MM.1S (cell line): ENCODE data around the gene PPP1R8.

Experiments
- DNase-seq: peaks from one replicate; pipeline ENCODE4 v3.0.0-alpha.2; 2015
- H2AFZ ChIP-seq: fragments of 300-600 bp; sonication (generic); 2 replicates; pipeline ENCODE4 v1.6.0; 2016; ENCODE audit warnings: antibody characterized with exemption, low read length
- H3F3A ChIP-seq: fragments of 300-600 bp; sonication (generic); 2 replicates; pipeline ENCODE4 v1.6.1; 2016; ENCODE audit warnings: mild to moderate bottlenecking, antibody characterized with exemption, low read length, moderate library complexity, mixed read lengths; ENCODE audit not compliant: insufficient read depth
- H3K27ac ChIP-seq: fragments of 300-600 bp; sonication (generic); 2 replicates; pipeline ENCODE4 v1.5.1; 2016; ENCODE audit warnings: mild to moderate bottlenecking, low read length
- H3K27me3 ChIP-seq: fragments of 300-600 bp; sonication (generic); replicated peaks from 2 replicates; pipeline ENCODE4 v1.6.0; 2016; ENCODE audit warnings: low read length; ENCODE audit not compliant: insufficient read depth
- H3K36me3 ChIP-seq: fragments of 300-600 bp; sonication (generic); replicated peaks from 2 replicates; pipeline ENCODE4 v1.6.1; 2016; ENCODE audit warnings: mild to moderate bottlenecking, low read length, mixed read lengths; ENCODE audit not compliant: insufficient read depth
- H3K4me1 ChIP-seq: fragments of 300-600 bp; sonication (generic); 2 replicates; pipeline ENCODE4 v1.6.1; 2016; ENCODE audit warnings: low read length, mixed read lengths
- H3K4me2 ChIP-seq: fragments of 300-600 bp; sonication (generic); 2 replicates; pipeline ENCODE4 v1.6.0; 2016; ENCODE audit warnings: low read depth, low read length
- H3K4me3 ChIP-seq: fragments of 300-600 bp; sonication (generic); 2 replicates; pipeline ENCODE4 v1.5.1; 2016; ENCODE audit warnings: low read length, mixed read lengths
- H3K79me2 ChIP-seq: fragments of 300-600 bp; sonication (generic); 2 replicates; pipeline ENCODE4 v1.6.1; 2016; ENCODE audit warnings: mixed run types, low read length, mixed read lengths
- H3K9ac ChIP-seq: fragments of 300-600 bp; sonication (generic); 2 replicates; pipeline ENCODE4 v1.6.1; 2016; ENCODE audit warnings: low read length, mixed read lengths
- H3K9me2 ChIP-seq: fragments of 300-600 bp; sonication (generic); replicated peaks from 2 replicates; pipeline ENCODE4 v1.6.1; 2016; ENCODE audit warnings: mild to moderate bottlenecking, low read length, mixed read lengths; ENCODE audit not compliant: insufficient read depth
- H3K9me3 ChIP-seq: fragments of 300-600 bp; sonication (generic); replicated peaks from 2 replicates; pipeline ENCODE4 v1.6.1; 2016; ENCODE audit warnings: mild to moderate bottlenecking, low read length, mixed read lengths; ENCODE audit not compliant: insufficient read depth
- H4K20me1 ChIP-seq: fragments of 300-600 bp; sonication (generic); 2 replicates; pipeline ENCODE4 v1.6.1; 2016; ENCODE audit warnings: mild to moderate bottlenecking, low read length, moderate library complexity, mixed read lengths; ENCODE audit not compliant: insufficient read depth
- EZH2 ChIP-seq: fragments of 300-600 bp; sonication (generic); optimal IDR thresholded peaks from 2 replicates; pipeline ENCODE3; 2017; ENCODE audit warnings: low read depth, mild to moderate bottlenecking, antibody characterized with exemption, low read length, mixed read lengths
- EZH2phosphoT487 ChIP-seq: fragments of 300-600 bp; sonication (generic); IDR thresholded peaks from 2 replicates; pipeline ENCODE4 v1.6.1; 2018; ENCODE audit warnings: antibody characterized with exemption, low read length
- TF ChIP-seq, protein P1 (sequence below): fragments of 300-600 bp; sonication (generic); IDR thresholded peaks from 2 replicates; pipeline ENCODE4 v1.5.1; 2016; ENCODE audit warnings: antibody characterized with exemption, low read length, mixed read lengths

Gene PPP1R8

DNA sequence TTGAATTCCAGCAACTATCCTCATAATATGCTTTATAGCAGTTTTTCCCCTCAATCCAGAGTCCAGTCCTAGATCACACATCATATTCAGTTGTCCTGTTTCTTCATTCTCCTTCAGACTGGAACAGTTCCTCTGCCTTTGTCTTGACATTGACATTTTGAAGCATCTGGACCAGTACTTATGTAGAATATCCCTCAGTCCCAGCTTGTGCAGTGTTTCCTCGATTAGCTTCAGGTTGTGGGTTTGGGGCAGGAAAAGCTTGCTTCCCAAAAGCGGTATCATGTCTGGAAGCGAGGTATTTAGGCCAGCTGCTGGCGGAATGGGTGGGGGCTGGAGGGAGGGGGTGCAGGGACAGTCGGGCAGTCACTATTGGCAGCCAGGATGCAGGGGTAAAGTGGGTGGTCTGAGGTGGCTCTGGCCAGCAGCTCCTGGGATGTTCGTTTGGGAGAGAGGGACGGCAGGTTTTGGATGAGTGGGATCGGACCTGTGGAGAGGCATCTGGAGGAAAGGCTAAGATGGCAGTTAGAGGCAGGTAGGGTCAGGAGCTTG is 48.3 kb downstream of the PPP1R8 start:
- H2AFZ ChIP-seq, result no peak overlapping the region
- no peaks in the 10 kb centered on the region for H3F3A ChIP-seq
- H3K36me3 ChIP-seq, result no peaks in the 10 kb centered on the region
- no peak overlapping the region for H3K27ac ChIP-seq
- H4K20me1 ChIP-seq, result no peaks in the 10 kb centered on the region
- no peaks in the 10 kb centered on the region for H3K4me1 ChIP-seq
- H3K4me2 ChIP-seq, result no peak overlapping the region
- H3K79me2 ChIP-seq, result no peaks in the 10 kb centered on the region
- no peaks in the 10 kb centered on the region for H3K9me3 ChIP-seq
- no peaks in the 10 kb centered on the region for H3K9me2 ChIP-seq
- no peaks in the 10 kb centered on the region for H3K27me3 ChIP-seq
- no peak overlapping the region for H3K4me3 ChIP-seq
- no peak overlapping the region for H3K9ac ChIP-seq
- DNase-seq, result no peak
- TF ChIP-seq EZH2phosphoT487 (no peak), EZH2 (no peak)
- TF ChIP-seq, protein P1, sequence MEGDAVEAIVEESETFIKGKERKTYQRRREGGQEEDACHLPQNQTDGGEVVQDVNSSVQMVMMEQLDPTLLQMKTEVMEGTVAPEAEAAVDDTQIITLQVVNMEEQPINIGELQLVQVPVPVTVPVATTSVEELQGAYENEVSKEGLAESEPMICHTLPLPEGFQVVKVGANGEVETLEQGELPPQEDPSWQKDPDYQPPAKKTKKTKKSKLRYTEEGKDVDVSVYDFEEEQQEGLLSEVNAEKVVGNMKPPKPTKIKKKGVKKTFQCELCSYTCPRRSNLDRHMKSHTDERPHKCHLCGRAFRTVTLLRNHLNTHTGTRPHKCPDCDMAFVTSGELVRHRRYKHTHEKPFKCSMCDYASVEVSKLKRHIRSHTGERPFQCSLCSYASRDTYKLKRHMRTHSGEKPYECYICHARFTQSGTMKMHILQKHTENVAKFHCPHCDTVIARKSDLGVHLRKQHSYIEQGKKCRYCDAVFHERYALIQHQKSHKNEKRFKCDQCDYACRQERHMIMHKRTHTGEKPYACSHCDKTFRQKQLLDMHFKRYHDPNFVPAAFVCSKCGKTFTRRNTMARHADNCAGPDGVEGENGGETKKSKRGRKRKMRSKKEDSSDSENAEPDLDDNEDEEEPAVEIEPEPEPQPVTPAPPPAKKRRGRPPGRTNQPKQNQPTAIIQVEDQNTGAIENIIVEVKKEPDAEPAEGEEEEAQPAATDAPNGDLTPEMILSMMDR, result no peak

DNA sequence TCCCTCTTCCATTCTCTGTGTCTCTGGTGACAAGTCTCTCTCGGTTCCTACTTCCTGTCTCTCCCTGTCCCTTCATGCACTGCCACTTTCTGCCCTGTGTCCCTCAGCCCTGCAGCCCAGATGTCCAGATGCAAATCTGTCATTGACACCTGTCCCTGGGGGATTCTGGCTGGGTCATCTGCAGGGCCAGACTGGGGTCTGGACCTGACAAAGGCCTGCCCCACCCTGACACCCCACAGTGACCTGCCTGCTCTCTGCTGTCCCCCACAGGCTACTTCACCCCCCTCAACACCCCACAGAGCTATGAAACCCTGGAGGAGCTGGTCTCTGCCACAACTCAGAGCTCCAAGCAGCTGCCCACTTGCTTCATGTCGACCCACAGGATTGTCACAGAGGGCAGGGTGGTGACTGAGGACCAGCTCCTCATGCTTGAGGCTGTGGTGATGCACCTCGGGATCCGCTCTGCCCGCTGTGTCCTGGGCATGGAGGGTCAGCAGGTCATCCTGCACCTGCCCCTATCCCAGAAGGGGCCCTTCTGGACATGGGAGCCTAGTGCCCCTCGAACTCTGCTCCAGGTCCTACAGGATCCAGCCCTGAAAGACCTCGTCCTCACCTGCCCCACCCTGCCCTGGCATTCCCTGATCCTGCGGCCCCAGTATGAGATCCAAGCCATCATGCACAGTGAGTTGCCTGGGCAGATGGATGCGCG is 48.9 kb downstream of the PPP1R8 start:
- no peaks in the 10 kb centered on the region for H3K27me3 ChIP-seq
- no peak overlapping the region for H3K4me2 ChIP-seq
- no peak overlapping the region for H2AFZ ChIP-seq
- no peaks in the 10 kb centered on the region for H3K36me3 ChIP-seq
- no peaks in the 10 kb centered on the region for H3K79me2 ChIP-seq
- no peaks in the 10 kb centered on the region for H3F3A ChIP-seq
- no peaks in the 10 kb centered on the region for H4K20me1 ChIP-seq
- no peaks in the 10 kb centered on the region for H3K9me2 ChIP-seq
- no peak for DNase-seq
- no peak overlapping the region for H3K9ac ChIP-seq
- no peaks in the 10 kb centered on the region for H3K9me3 ChIP-seq
- TF ChIP-seq EZH2phosphoT487 (no peak), EZH2 (no peak)
- TF ChIP-seq, protein P1, result no peak
- no peaks in the 10 kb centered on the region for H3K4me1 ChIP-seq
- no peak overlapping the region for H3K27ac ChIP-seq
- H3K4me3 ChIP-seq, result no peak overlapping the region

DNA sequence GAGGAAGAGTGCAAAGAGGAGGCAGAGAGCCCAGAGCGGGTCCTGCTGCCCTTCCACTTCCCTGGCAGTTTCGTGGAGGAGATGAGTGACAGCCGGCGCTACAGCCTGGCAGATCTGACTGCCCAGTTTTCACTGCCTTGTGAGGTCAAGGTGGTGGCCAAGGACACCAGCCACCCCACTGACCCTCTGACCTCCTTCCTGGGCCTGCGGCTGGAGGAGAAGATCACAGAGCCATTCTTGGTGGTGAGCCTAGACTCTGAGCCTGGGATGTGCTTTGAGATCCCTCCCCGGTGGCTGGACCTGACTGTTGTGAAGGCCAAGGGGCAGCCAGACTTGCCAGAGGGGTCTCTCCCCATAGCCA is 51.9 kb downstream of the PPP1R8 start:
- H3K36me3 ChIP-seq, result no peaks in the 10 kb centered on the region
- H2AFZ ChIP-seq, result no peak overlapping the region
- no peaks in the 10 kb centered on the region for H3K9me2 ChIP-seq
- H3K9ac ChIP-seq, result no peak overlapping the region
- no peaks in the 10 kb centered on the region for H3K79me2 ChIP-seq
- TF ChIP-seq EZH2 (no peak), EZH2phosphoT487 (no peak)
- TF ChIP-seq, protein P1, result no peak
- no peaks in the 10 kb centered on the region for H4K20me1 ChIP-seq
- no peaks in the 10 kb centered on the region for H3K4me1 ChIP-seq
- no peaks in the 10 kb centered on the region for H3F3A ChIP-seq
- no peak overlapping the region for H3K4me3 ChIP-seq
- no peak overlapping the region for H3K27ac ChIP-seq
- no peak overlapping the region for H3K4me2 ChIP-seq
- no peaks in the 10 kb centered on the region for H3K27me3 ChIP-seq
- H3K9me3 ChIP-seq, result no peaks in the 10 kb centered on the region
- DNase-seq, result no peak
